Endodermal cell (in vitro differentiated cells): Measurements from ENCODE around the gene CHML. TPM values are rescaled to one million over a fixed set of nuclear protein-coding genes. Genes with fewer than 3 reads are reported as not detected.

Experiments
- DNase-seq: peaks from one replicate; pipeline ENCODE4 v3.0.0-alpha.2; 2017
- H3K27ac ChIP-seq: 2 replicates; pipeline ENCODE4 v1.5.1; 2013; ENCODE audit warnings: mild to moderate bottlenecking, low read depth, low read length, moderate library complexity
- H3K27me3 ChIP-seq: 2 replicates; pipeline ENCODE4 v1.6.1; 2013; ENCODE audit warnings: mild to moderate bottlenecking, low read length, moderate library complexity; ENCODE audit not compliant: insufficient read depth, control insufficient read depth, poor library complexity, severe bottlenecking
- H3K36me3 ChIP-seq: 2 replicates; pipeline ENCODE4 v1.7.0; 2013; ENCODE audit warnings: mild to moderate bottlenecking, low read length, moderate library complexity; ENCODE audit not compliant: control insufficient read depth, insufficient read depth
- H3K4me1 ChIP-seq: one replicate; pipeline ENCODE4 v1.7.0; 2013; ENCODE audit warnings: low read length; ENCODE audit not compliant: control insufficient read depth, insufficient read depth
- H3K4me3 ChIP-seq: 2 replicates; pipeline ENCODE4 v1.5.1; 2013; ENCODE audit warnings: mild to moderate bottlenecking, low read length, moderate library complexity
- H3K9ac ChIP-seq: 2 replicates; pipeline ENCODE4 v1.6.1; 2013; ENCODE audit warnings: mild to moderate bottlenecking, low read length, moderate library complexity; ENCODE audit not compliant: poor library complexity, severe bottlenecking; ENCODE audit errors: extremely low read depth
- H3K9me3 ChIP-seq: 2 replicates; pipeline ENCODE4 v1.6.1; 2013; ENCODE audit warnings: mild to moderate bottlenecking, low read length, moderate library complexity; ENCODE audit not compliant: control insufficient read depth
- H3K27ac Mint-ChIP-seq: 2 replicates; pipeline ENCODE4 v1.8.0; 2020; ENCODE audit warnings: mixed read lengths
- H3K27me3 Mint-ChIP-seq: 2 replicates; pipeline ENCODE4 v1.8.0; 2021; ENCODE audit warnings: mild to moderate bottlenecking, mixed read lengths; ENCODE audit not compliant: insufficient read depth
- H3K36me3 Mint-ChIP-seq: 2 replicates; pipeline ENCODE4 v1.8.0; 2020; ENCODE audit warnings: low read depth, mixed read lengths
- H3K4me1 Mint-ChIP-seq: 2 replicates; pipeline ENCODE4 v1.8.0; 2020; ENCODE audit warnings: mixed read lengths
- H3K4me3 Mint-ChIP-seq: 2 replicates; pipeline ENCODE4 v1.8.0; 2020; ENCODE audit warnings: mild to moderate bottlenecking, moderate library complexity, mixed read lengths
- H3K9me3 Mint-ChIP-seq: 2 replicates; pipeline ENCODE4 v1.8.0; 2020; ENCODE audit warnings: mild to moderate bottlenecking, mixed read lengths
- CTCF ChIP-seq: fragments of 200-600 bp; sonication (generic); conservative IDR thresholded peaks from 2 replicates; pipeline ENCODE4 v1.5.0; 2021; ENCODE audit warnings: antibody characterized with exemption, mild to moderate bottlenecking
- WGBS, 2 experiments: methylation state at CpG; one replicate each; pipeline versions ENCODE4 v1.1.5 to v1.1.7; 2013; ENCODE audit warnings: missing lambda C conversion rate in 2 of 2, mixed read lengths in 1 of 2; ENCODE audit not compliant: insufficient coverage in 1 of 2, insufficient read length in 1 of 2; 5-methylcytosine and 5-hydroxymethylcytosine counted together
- total RNA-seq, 2 donors: library from RNA; stranded (reverse); fragmentation: NEBNext Ultra II Directional in 1 of 2; extraction: Animal tissue kit (Norgen Biotek cat#: 25700) in 1 of 2; gene quantifications; 2 replicates in 1 of 2; 3 replicates in 1 of 2; pipeline ENCODE4 v1.2.1, GENCODE V29; 2021

The CHML gene
- total RNA-seq, 2 donors from 2014 or later = 16.4 to 28.5 TPM

GRCh38 chr1:241615043-241615974, 24.9 kb downstream of the CHML start:
- no peak for TF ChIP-seq CTCF
- 86 to 87% methylated on average over 7 to 8 of the region's 8 CpGs for WGBS, 2 experiments
- Histone ChIP-seq H3K4me3 (no peak overlapping the region), H3K4me1 (peaks cover 4% of the 10 kb centered on the region), H3K27me3 (no peaks in the 10 kb centered on the region), H3K9ac (no peak overlapping the region), H3K36me3 (no peaks in the 10 kb centered on the region), H3K9me3 (no peaks in the 10 kb centered on the region), H3K27ac (no peak overlapping the region)
- Mint-ChIP-seq H3K27me3 (no peaks in the 10 kb centered on the region), H3K4me1 (peaks cover 3% of the 10 kb centered on the region), H3K36me3 (no peaks in the 10 kb centered on the region), H3K27ac (no peak overlapping the region), H3K4me3 (no peak overlapping the region), H3K9me3 (no peaks in the 10 kb centered on the region)
- no peak for DNase-seq

GRCh38 chr1:241614572-241614971, 25.6 kb downstream of the CHML start:
- H3K4me1 ChIP-seq = peaks cover 10% of the 10 kb centered on the region
- Mint-ChIP-seq H3K27ac (no peak overlapping the region), H3K4me1 (peaks cover 5% of the 10 kb centered on the region), H3K4me3 (no peak overlapping the region), H3K36me3 (no peaks in the 10 kb centered on the region), H3K27me3 (no peaks in the 10 kb centered on the region), H3K9me3 (no peaks in the 10 kb centered on the region)
- no peaks in the 10 kb centered on the region for H3K9me3 ChIP-seq
- H3K27ac ChIP-seq = no peak overlapping the region
- H3K9ac ChIP-seq = no peak overlapping the region
- H3K4me3 ChIP-seq = no peak overlapping the region
- no peaks in the 10 kb centered on the region for H3K36me3 ChIP-seq
- DNase-seq = no peak
- H3K27me3 ChIP-seq = no peaks in the 10 kb centered on the region
- no peak for TF ChIP-seq CTCF
- 79 to 84% methylated on average over 3 to 4 of the region's 4 CpGs for WGBS, 2 experiments

- H3K9ac ChIP-seq = no peak overlapping the region
- H3K36me3 Mint-ChIP-seq = no peaks in the 10 kb centered on the region
- no peaks in the 10 kb centered on the region for H3K27me3 ChIP-seq
- H3K4me3 Mint-ChIP-seq = no peak overlapping the region
- WGBS, 2 experiments = 92 to 95% methylated on average over 3 of the region's 4 CpGs
- H3K36me3 ChIP-seq = no peaks in the 10 kb centered on the region
- H3K4me3 ChIP-seq = no peak overlapping the region
- no peaks in the 10 kb centered on the region for H3K9me3 Mint-ChIP-seq
- no peak for DNase-seq
- TF ChIP-seq CTCF = no peak
- H3K27ac Mint-ChIP-seq = no peak overlapping the region
- no peaks in the 10 kb centered on the region for H3K9me3 ChIP-seq
- peaks cover 10% of the 10 kb centered on the region for H3K4me1 ChIP-seq
- peaks cover 7% of the 10 kb centered on the region for H3K4me1 Mint-ChIP-seq
- H3K27me3 Mint-ChIP-seq = no peaks in the 10 kb centered on the region
- H3K27ac ChIP-seq = no peak overlapping the region
These were observed 26.0 kb downstream of the CHML start for GRCh38 chr1:241614144-241614543.
